Upper lobe of right lung (tissue), 1 donor: ENCODE measurements around the gene PRAC2. TPM values are rescaled to one million over a fixed set of nuclear protein-coding genes. Genes with fewer than 3 reads are reported as not detected.

Source experiments
- ATAC-seq: fragments of 200-7000 bp; cut with Tn5 transposase; one replicate; pipeline ENCODE4 v1.9.1; 2020; ENCODE audit warnings: mild to moderate bottlenecking, moderate library complexity
- DNase-seq: peaks from one replicate; pipeline ENCODE4 v3.0.0-alpha.2; 2020
- H3K27ac ChIP-seq: fragments of 200-600 bp; one replicate; pipeline ENCODE4 v1.8.0; 2022
- H3K27me3 ChIP-seq: fragments of 200-600 bp; one replicate; pipeline ENCODE4 v1.8.0; 2022; ENCODE audit warnings: mild to moderate bottlenecking
- H3K36me3 ChIP-seq: fragments of 200-600 bp; one replicate; pipeline ENCODE4 v1.8.0; 2022
- H3K4me1 ChIP-seq: fragments of 200-600 bp; one replicate; pipeline ENCODE4 v1.8.0; 2022
- H3K4me3 ChIP-seq: fragments of 200-600 bp; one replicate; pipeline ENCODE4 v1.8.0; 2022; ENCODE audit warnings: mild to moderate bottlenecking
- H3K9me3 ChIP-seq: fragments of 200-600 bp; one replicate; pipeline ENCODE4 v1.8.0; 2022
- CTCF ChIP-seq: fragments of 200-600 bp; IDR thresholded peaks from one replicate; pipeline ENCODE4 v1.8.0; 2022; ENCODE audit warnings: antibody characterized with exemption
- intact Hi-C: fragments of 100-400 bp; cut with DNase I; formaldehyde crosslinking; loops from one replicate; pipeline ENCODE4 v1.11.0; 2022
- total RNA-seq: library from RNA; stranded (reverse); fragmentation: NEBNext Ultra II Directional; extraction: Animal tissue kit (Norgen Biotek cat#: 25700); gene quantifications from one replicate; pipeline ENCODE4 v1.2.1, GENCODE V29; 2021
- donor health status: DM: no; HTN: yes; CAD: no; lungs with severe emphysema.

PRAC2 gene
- total RNA-seq, 1 donor from 2014 or later: not detected

- intact Hi-C loops: no loop called here
- no peak for TF ChIP-seq CTCF
- Histone ChIP-seq H3K36me3 (no peaks in the 10 kb centered on the region), H3K4me3 (no peak overlapping the region), H3K4me1 (peaks cover 5% of the 10 kb centered on the region), H3K27me3 (peaks cover 99% of the 10 kb centered on the region), H3K27ac (no peak overlapping the region), H3K9me3 (no peaks in the 10 kb centered on the region)
- DNase-seq: peak; percentile 28
- no peak for ATAC-seq
These were observed 11.5 kb downstream of the PRAC2 start for GRCh38 chr17:48734333-48735061.

GRCh38 chr17:48735062-48735351 lies 12.0 kb downstream of the PRAC2 start:
- DNase-seq (peak; percentile 29), ATAC-seq (no peak)
- intact Hi-C loops: no loop called here
- no peak for TF ChIP-seq CTCF
- Histone ChIP-seq H3K4me3 (no peak overlapping the region), H3K9me3 (no peaks in the 10 kb centered on the region), H3K36me3 (no peaks in the 10 kb centered on the region), H3K4me1 (peaks cover 5% of the 10 kb centered on the region), H3K27ac (no peak overlapping the region), H3K27me3 (peaks cover 99% of the 10 kb centered on the region)

- Histone ChIP-seq H3K4me3 (no peak overlapping the region), H3K27me3 (peaks cover 99% of the 10 kb centered on the region), H3K9me3 (no peaks in the 10 kb centered on the region), H3K4me1 (peaks cover 5% of the 10 kb centered on the region), H3K27ac (no peak overlapping the region), H3K36me3 (no peaks in the 10 kb centered on the region)
- peak; percentile 32 for DNase-seq
- no peak for TF ChIP-seq CTCF
- ATAC-seq: no peak
- intact Hi-C loops: no loop called here
These were observed 14.5 kb downstream of the PRAC2 start for GRCh38 chr17:48737330-48738043.

GRCh38 chr17:48738424-48738802 lies 15.4 kb downstream of the PRAC2 start:
- ATAC-seq (no peak), DNase-seq (peak; percentile 51)
- Histone ChIP-seq H3K36me3 (no peaks in the 10 kb centered on the region), H3K9me3 (no peaks in the 10 kb centered on the region), H3K4me1 (peaks cover under 1% of the 10 kb centered on the region), H3K27ac (no peak overlapping the region), H3K4me3 (no peak overlapping the region), H3K27me3 (peaks cover 99% of the 10 kb centered on the region)
- no peak for TF ChIP-seq CTCF
- intact Hi-C loops: no loop called here

GRCh38 chr17:48738803-48739526 lies 16.0 kb downstream of the PRAC2 start:
- DNase-seq: peak; percentile 40

More at GRCh38 chr17:48738803-48739526, 16.0 kb downstream of the PRAC2 start:
- Histone ChIP-seq H3K27me3 (peaks cover 99% of the 10 kb centered on the region), H3K27ac (no peak overlapping the region), H3K4me1 (no peaks in the 10 kb centered on the region), H3K4me3 (no peak overlapping the region), H3K9me3 (no peaks in the 10 kb centered on the region), H3K36me3 (no peaks in the 10 kb centered on the region)
- intact Hi-C loops: no loop called here
- no peak for TF ChIP-seq CTCF
- ATAC-seq: no peak
